Mesothelial cell of epicardium (in vitro differentiated cells): ENCODE results near the gene DNMBP. TPM values are rescaled to one million over a fixed set of nuclear protein-coding genes. Genes with fewer than 3 reads are reported as not detected.
"Not testable (repeated sequence)": the region's sequence is repeated elsewhere in the genome, so short reads cannot be mapped to it uniquely, and the experiment has no call there.

Experiments used
- DNase-seq, 2 experiments: peaks; one replicate each; pipeline ENCODE4 v3.0.0; 2021; ENCODE audit warnings: low spot score in 2 of 2; ENCODE audit not compliant: unreplicated experiment in 2 of 2
- H3K27ac Mint-ChIP-seq: 2 replicates; pipeline ENCODE4 v1.8.0; 2021; ENCODE audit warnings: mixed read lengths
- H3K27me3 Mint-ChIP-seq: 2 replicates; pipeline ENCODE4 v1.8.0; 2021; ENCODE audit warnings: low read depth, mixed read lengths
- H3K36me3 Mint-ChIP-seq: 2 replicates; pipeline ENCODE4 v1.8.0; 2021; ENCODE audit warnings: mixed read lengths
- H3K4me1 Mint-ChIP-seq: 2 replicates; pipeline ENCODE4 v1.8.0; 2021; ENCODE audit warnings: mixed read lengths
- H3K4me3 Mint-ChIP-seq: 2 replicates; pipeline ENCODE4 v1.8.0; 2021; ENCODE audit warnings: mild to moderate bottlenecking, moderate library complexity, mixed read lengths
- H3K9me3 Mint-ChIP-seq: 2 replicates; pipeline ENCODE4 v1.8.0; 2021; ENCODE audit warnings: mixed read lengths
- CTCF ChIP-seq: fragments of 200-600 bp; sonication (generic); IDR thresholded peaks from one replicate; pipeline ENCODE4 v1.5.0; 2021; ENCODE audit warnings: antibody characterized with exemption; ENCODE audit not compliant: unreplicated experiment
- total RNA-seq: library from RNA; stranded (reverse); gene quantifications from 3 replicates; pipeline ENCODE4 v1.2.1, GENCODE V29; 2021

The DNMBP gene
- total RNA-seq, 1 donor from 2014 or later: 35.8 TPM

GRCh38 chr10:99938563-99938962 lies 71.2 kb downstream of the DNMBP start:
- Mint-ChIP-seq H3K27ac (no peak overlapping the region), H3K4me1 (peaks cover 15% of the 10 kb centered on the region), H3K36me3 (peaks cover 17% of the 10 kb centered on the region), H3K4me3 (no peak overlapping the region), H3K27me3 (no peaks in the 10 kb centered on the region), H3K9me3 (peaks cover 4% of the 10 kb centered on the region)
- no peak for DNase-seq
- no peak for TF ChIP-seq CTCF

GRCh38 chr10:99937630-99938029 lies 72.1 kb downstream of the DNMBP start:
- no peak for TF ChIP-seq CTCF
- DNase-seq: no peak
- H3K36me3 Mint-ChIP-seq: peaks cover 17% of the 10 kb centered on the region
- peaks cover 4% of the 10 kb centered on the region for H3K9me3 Mint-ChIP-seq
- peaks cover 14% of the 10 kb centered on the region for H3K4me1 Mint-ChIP-seq
- no peak overlapping the region for H3K4me3 Mint-ChIP-seq
- no peaks in the 10 kb centered on the region for H3K27me3 Mint-ChIP-seq
- H3K27ac Mint-ChIP-seq: no peak overlapping the region

GRCh38 chr10:99932203-99932957 lies 77.4 kb downstream of the DNMBP start:
- not testable (repeated sequence) for H3K9me3 Mint-ChIP-seq, H3K27me3 Mint-ChIP-seq, H3K4me3 Mint-ChIP-seq, H3K36me3 Mint-ChIP-seq, DNase-seq
- Mint-ChIP-seq H3K27ac (peak overlapping the region; percentile 70), H3K4me1 (peaks cover 48% of the 10 kb centered on the region)

GRCh38 chr10:99930731-99931550 lies 78.8 kb downstream of the DNMBP start:
- Mint-ChIP-seq H3K27me3 (no peaks in the 10 kb centered on the region), H3K4me3 (peak overlapping the region; percentile 63), H3K4me1 (peaks cover 60% of the 10 kb centered on the region), H3K36me3 (peaks cover 2% of the 10 kb centered on the region), H3K9me3 (no peaks in the 10 kb centered on the region), H3K27ac (peak overlapping the region; percentile 98)
- DNase-seq: peak; percentile 42 to 67
- no peak for TF ChIP-seq CTCF

- H3K4me1 Mint-ChIP-seq: peaks cover 74% of the 10 kb centered on the region
- H3K4me3 Mint-ChIP-seq: peak overlapping the region; percentile 63
- DNase-seq: no peak
- no peaks in the 10 kb centered on the region for H3K9me3 Mint-ChIP-seq
- no peaks in the 10 kb centered on the region for H3K36me3 Mint-ChIP-seq
- H3K27me3 Mint-ChIP-seq: no peaks in the 10 kb centered on the region
- TF ChIP-seq CTCF: no peak
- H3K27ac Mint-ChIP-seq: peak overlapping the region; percentile 98
Measured at GRCh38 chr10:99929360-99929759, 80.4 kb downstream of the DNMBP start.

GRCh38 chr10:99927721-99928280 lies 81.9 kb downstream of the DNMBP start:
- no peaks in the 10 kb centered on the region for H3K9me3 Mint-ChIP-seq
- DNase-seq: no peak
- H3K4me3 Mint-ChIP-seq: peak overlapping the region; percentile 63
- H3K27ac Mint-ChIP-seq: peak overlapping the region; percentile 93
- no peaks in the 10 kb centered on the region for H3K27me3 Mint-ChIP-seq
- peaks cover 5% of the 10 kb centered on the region for H3K36me3 Mint-ChIP-seq
- H3K4me1 Mint-ChIP-seq: peaks cover 79% of the 10 kb centered on the region
- TF ChIP-seq CTCF: no peak
